Hematopoietic multipotent progenitor cell treated with erythropoietin and hydrocortisone succinate and interleukin-3 and kit ligand, for 6 days (in vitro differentiated cells): ENCODE measurements around the gene TBC1D1.

Experiments used
- DNase-seq: peaks from one replicate; pipeline ENCODE4 v3.0.0-alpha.2; 2015

TBC1D1 gene

GRCh38 chr4:38086151-38086848 lies 195.4 kb downstream of the TBC1D1 start:
- no peak for DNase-seq

DNA sequence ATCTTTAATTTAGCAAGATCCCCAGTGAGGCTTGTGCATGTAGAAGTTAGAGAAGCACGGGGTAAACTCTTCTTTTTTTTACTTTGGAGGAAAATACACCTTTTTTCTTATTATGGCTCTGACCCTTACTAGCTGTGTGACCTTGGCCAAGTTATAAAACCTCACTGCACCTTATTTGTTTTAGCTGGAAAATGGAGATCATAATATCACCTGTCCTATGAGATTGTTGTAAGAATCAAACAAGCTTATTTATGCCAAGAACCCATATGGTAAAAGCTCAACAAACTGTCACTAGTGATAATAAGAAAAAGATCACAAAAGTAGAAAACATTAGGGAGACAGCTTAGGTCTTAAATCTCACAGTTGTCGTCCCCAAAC lies 196.0 kb downstream of the TBC1D1 start:
- no peak for DNase-seq

GRCh38 chr4:38088321-38088720 lies 197.4 kb downstream of the TBC1D1 start:
- DNase-seq: no peak

- DNase-seq: no peak
These were observed 199.1 kb downstream of the TBC1D1 start for GRCh38 chr4:38089961-38090360.

DNA sequence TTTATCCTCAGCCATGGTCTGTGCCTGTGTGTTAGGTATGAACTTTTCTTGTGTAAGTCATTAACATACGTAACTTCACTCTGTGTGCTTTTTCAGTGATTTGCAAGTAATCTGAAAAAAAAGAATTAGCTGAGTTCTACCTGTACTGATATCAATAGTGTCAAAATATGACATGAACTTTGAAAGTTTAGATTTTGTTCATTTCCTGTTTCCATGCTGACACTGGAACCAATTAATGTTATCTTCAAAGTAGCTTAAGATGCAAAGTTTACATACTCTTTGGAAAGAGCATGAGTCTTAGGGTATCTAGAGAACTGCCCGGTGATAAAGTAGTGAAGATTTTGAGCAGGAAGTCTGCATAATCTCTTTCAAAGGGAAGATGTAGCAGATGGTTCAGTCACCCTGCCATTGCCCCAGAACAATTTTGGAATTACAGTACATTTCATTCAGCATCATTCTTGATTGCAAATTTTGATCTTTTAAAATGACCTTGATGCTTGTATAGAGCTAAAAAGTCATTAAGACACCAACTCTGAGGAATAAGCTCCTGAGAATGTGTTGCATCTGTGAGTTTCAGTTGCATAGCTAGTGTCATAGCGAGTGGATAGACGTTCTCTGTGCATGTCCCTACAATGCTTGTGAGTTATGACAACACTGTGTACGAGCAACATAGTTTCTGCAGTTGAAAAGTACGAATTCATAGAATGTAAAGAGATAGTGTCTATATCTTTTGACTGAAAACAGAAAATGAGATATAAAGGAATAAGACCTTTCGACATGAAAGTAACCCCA lies 199.8 kb downstream of the TBC1D1 start:
- no peak for DNase-seq

DNA sequence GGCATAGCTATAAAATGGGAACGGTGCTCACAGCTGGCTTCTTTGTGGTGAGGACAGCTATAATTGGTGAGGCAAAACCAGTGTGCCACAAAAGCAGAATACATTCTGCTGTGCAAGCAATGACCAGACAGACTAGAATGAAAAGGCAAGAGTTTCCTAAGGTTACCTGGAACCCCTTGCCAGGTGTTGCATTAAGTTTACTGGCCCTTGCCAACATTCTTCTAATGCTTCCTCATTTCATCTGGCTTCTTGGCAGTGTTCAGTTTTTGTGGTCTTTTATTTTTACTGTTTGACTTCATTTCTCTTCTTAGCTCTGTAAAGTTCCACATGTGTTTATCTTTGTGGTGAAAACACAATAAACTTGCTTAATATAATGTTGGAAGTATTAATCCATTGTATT lies 200.8 kb downstream of the TBC1D1 start:
- DNase-seq: peak; percentile 34

DNA sequence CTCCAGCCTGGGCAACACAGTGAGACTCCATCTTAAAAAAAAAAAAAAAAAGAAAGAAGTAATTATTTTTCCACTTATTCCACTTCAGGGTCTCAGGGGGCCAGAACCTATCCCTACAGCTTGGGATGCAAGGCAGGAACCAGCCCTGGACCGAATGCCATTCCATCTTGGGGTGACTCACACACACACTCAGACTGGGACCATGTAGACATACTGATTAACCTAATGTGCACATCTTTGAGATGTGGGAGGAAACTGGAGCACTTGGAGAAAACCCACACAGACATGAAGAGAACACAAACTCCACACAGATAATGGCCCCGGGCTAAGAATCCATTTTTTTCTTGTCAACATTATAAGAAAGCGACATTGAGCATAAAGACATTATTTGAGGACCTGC lies 201.8 kb downstream of the TBC1D1 start:
- DNase-seq: no peak

GRCh38 chr4:38094419-38094818 lies 203.5 kb downstream of the TBC1D1 start:
- peak; percentile 90 for DNase-seq

DNA sequence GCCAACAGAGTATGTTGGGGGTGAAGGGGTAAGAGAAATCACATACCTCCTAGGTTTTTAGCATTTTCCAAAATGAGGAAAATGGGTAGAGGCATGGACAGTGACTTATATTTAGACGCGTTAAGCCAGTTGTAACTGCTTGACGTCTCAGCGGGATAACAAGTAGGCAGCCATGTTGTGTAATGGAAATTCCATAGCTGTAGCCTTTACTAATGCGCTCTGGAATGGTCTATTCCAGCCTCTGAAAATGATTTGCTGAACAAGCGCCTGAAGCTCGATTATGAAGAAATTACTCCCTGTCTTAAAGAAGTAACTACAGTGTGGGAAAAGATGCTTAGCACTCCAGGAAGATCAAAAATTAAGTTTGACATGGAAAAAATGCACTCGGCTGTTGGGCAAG lies 204.8 kb downstream of the TBC1D1 start:
- no peak for DNase-seq

- DNase-seq: no peak
These were observed 206.9 kb downstream of the TBC1D1 start for GRCh38 chr4:38097818-38098217.

DNA sequence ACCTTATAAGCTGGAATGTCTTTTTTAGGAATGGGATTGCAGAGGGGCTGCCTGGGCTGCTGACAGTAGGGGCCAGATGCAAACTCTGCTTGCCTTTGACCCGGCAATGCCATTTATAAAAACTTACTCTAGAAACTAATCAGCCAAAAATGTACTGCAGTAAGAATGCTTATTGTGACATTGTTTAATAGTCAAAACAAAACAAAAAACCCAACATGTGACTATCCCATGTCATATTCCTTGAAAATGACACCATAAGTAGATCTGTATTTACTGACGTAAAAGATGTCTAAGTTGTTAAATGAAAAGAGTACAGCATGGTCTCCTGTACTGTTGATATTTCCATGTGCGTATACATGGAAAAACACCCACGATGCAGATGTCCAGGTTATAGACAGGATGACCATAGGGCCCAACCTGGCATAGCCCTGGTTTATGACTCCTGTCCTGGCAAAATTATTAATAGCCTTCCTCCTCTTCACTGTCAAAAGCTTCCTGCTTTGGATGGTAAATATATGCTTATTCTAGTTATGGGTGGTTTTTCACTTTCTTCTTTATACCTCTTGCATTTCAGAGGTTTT lies 208.2 kb downstream of the TBC1D1 start:
- DNase-seq: no peak

DNA sequence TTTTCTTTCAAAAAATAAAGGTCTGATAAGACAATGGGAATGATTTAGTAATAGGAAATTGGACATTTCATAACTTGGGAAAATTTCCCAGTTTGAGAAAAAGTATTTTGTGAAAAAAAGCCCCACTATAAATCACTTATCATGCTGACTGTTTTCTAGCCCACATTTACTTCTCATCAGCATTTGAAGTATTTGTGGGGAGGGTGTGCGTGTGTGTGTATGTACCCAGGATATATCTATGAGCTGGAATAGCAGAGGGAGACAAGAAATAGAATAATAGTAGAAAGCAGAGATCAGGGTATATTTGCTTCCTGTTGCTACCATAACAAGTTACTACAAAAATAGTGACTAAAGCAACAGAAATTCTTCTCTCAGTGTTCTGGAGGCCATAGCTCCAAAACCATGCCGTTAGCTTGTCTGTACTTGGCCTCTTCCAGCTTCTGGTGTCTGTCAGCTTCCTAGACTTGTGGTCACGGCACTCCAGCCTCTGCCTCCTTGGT lies 209.1 kb downstream of the TBC1D1 start:
- no peak for DNase-seq

DNA sequence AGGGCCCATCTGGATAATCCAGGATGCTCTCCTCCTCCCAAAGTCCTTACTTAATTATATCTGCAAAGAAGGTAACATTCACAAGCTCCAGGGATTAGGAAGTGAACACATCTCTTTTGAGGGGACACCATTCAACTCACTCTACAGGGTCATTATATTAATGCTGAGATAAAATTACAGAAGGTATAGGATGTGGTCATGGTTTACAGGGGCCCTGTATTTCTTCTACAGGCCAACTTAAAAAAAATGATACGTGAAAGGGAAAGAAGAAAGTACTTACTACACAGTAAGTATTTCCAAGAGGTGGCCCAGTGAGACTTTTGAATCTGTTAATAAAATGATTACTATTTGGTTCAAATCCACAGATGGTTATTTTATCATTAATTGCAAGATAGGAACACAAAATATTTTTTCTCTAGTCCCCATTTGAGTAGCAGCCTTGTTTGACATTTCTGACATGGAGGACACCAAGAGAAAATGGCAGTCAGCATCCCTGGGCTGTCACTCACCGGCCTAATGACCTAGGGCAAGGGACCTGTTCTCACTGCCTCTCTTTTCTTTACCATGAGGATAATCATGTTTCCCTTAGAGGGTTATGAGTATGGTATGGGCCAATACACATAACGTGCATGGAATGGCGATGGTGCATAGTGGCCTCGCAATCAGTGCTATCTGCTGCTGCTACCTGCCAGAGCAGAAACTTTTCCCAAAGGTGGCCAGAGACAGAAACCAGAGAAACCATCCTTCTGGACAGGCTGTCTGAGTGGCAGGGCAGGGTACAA lies 209.8 kb downstream of the TBC1D1 start:
- no peak for DNase-seq

DNA sequence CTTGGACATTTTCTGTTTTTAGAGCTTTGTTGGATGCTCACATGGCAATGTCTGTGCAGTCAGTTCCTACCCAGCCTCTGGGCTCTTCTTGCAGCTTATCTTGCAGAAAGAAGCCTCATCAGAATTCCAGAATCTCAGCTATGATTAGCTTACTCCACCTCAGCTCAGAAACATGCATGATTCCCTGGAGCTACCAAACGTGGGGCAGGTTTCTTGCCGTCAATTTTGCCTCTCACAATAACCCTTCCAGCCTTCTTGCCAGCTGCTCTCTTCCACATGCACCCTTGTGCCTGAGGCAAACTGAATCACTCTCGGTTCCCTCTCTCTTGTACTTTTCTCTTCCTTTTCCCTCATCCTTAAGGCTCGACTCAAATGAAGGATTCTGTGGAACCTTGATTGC lies 210.7 kb downstream of the TBC1D1 start:
- DNase-seq: no peak

GRCh38 chr4:38102957-38103588 lies 212.2 kb downstream of the TBC1D1 start:
- DNase-seq: no peak

DNA sequence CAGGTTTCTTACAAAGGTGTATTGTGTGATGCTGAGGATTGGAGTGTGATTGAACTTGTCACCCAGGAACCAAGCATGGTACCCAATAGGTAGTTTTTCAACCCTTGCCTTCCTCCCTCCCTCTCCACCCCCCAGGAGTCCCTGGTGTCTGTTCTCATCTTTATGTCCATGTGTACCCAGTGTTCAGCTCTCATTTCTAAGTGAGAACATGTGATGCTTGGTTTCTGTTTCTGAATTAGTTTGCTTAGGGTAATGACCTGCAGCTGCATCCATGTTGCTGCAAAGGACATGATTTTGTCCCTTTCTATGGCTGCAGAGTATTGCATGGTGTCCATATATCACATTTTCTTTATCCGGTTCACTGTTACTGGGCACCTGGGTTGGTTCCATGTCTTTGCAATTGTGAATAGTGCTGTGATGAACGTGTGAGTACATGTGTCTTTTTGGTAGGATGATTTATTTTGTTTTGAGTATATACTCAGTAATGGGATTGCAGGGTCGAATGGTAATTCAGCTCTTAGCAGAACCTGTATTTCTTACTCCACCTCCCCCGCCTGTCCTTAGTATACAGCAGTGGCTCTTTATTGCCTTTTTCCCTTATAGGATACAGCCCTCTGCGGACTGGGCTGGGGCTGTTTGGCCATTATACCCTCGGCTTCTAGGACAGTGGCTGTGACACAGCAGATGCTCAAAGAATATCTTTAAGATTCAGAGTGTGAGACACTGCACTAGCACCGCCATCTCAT lies 214.8 kb downstream of the TBC1D1 start:
- DNase-seq: no peak

DNA sequence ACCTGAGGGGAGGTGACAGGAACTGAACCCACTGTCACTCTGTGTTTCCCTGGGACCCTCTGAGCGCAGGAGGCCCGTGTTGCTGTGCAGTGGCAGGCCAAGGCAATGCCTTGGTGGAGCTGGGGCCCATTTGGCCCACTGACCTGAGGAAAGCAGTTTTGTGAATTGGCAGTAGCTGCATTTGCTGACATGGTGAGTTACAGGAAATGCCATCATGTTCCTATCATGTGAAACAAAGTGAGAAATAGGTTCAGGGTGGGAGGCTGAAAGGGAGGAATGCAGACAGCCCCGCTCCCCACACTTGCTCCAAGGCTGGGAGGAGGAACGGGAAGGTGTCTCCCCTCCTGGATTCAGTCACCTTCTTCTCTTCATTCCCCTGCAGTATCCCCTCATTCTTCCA lies 215.4 kb downstream of the TBC1D1 start:
- DNase-seq: no peak

DNA sequence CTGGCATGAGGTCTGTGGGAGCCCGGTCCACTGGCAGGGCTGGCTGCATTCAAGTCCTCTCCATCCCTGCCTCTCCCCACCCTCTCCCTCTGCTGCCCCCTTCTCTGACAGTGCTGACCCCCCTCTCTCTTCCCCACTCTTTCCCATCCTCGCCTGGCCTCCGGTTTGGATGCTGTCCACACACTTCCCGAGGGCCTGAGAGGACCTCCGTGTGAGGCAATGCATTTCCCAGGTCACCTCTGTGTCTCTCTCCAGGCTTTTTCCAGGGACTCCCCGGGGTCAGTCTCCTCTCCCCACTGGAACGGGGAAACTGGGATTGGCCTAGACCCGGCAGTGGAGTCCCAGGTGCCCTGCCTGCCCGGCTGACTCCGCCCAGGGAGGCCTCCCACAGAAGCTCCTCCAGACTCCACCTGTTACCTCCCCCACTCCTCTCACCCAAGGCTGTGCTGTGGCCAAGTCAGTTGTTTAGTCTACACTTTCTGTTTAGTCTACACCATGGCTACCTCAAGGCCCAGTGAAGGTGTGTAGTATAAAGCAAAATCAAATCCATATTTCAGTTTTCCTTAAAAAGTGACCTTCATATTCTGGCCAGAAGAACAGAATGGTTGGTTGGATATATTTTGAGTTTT lies 216.1 kb downstream of the TBC1D1 start:
- DNase-seq: no peak

DNA sequence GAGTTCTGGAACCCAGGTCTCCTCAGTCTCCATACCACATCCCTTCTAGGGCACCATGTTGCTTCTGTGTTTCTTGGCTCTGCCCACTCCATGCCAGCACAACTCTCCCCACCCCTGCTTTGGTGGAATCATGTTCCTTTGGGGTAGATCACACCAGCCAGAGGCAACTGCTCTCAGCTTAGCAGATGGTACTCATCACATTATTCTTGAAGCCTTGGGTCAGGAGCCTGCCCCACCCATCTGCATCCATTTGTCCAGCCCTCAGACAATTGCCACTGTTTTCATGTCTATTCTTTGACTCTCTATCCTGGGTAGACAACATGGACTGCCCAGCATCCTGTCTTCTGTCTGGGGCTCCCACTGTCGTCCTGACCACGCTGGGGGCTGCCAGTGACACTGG lies 216.9 kb downstream of the TBC1D1 start:
- DNase-seq: no peak

- no peak for DNase-seq
These were observed 218.5 kb downstream of the TBC1D1 start for GRCh38 chr4:38109370-38109769.

DNA sequence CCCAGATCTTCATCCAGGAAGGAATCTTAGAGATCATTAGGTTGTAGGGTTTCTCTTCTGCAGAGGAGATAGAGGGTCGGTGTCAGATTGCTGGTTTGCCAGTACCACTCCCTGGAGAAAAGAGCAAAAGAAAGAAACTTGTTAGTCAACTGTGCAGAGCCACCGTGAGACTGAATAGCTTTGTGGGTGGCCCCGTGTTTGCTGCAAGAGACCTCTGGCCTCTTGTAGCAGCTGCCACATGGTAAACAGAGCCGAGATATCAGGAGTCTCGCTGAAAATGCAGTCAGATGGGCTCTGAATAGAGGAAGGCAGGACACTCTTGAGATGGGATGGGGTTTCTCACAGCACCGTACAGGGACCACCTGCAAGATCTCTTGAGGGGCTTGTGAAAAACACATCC lies 219.0 kb downstream of the TBC1D1 start:
- no peak for DNase-seq

GRCh38 chr4:38111024-38111423 lies 220.1 kb downstream of the TBC1D1 start:
- DNase-seq: no peak
